Chondrocyte (in vitro differentiated cells): ENCODE results near the gene MUC21. TPM values are rescaled to one million over a fixed set of nuclear protein-coding genes. Genes with fewer than 3 reads are reported as not detected.

Experiments used
- DNase-seq: peaks from one replicate; pipeline ENCODE4 v3.0.0; 2021; ENCODE audit warnings: mixed read lengths, low spot score
- H3K27ac Mint-ChIP-seq: one replicate; pipeline ENCODE4 v1.8.0; 2021; ENCODE audit warnings: mild to moderate bottlenecking, moderate library complexity, mixed read lengths; ENCODE audit not compliant: unreplicated experiment
- H3K27me3 Mint-ChIP-seq: 2 replicates; pipeline ENCODE4 v1.8.0; 2021; ENCODE audit warnings: low read depth, mixed read lengths
- H3K36me3 Mint-ChIP-seq: 2 replicates; pipeline ENCODE4 v1.8.0; 2021; ENCODE audit warnings: low read depth, mixed read lengths
- H3K4me1 Mint-ChIP-seq: 2 replicates; pipeline ENCODE4 v1.8.0; 2021; ENCODE audit warnings: low read depth, mild to moderate bottlenecking, mixed read lengths
- H3K4me3 Mint-ChIP-seq: one replicate; pipeline ENCODE4 v1.8.0; 2021; ENCODE audit warnings: mild to moderate bottlenecking, moderate library complexity, mixed read lengths; ENCODE audit not compliant: unreplicated experiment
- H3K9me3 Mint-ChIP-seq: 2 replicates; pipeline ENCODE4 v1.8.0; 2021; ENCODE audit warnings: low read depth, mixed read lengths
- long read RNA-seq: library from polyadenylated mRNA; stranded (forward); transcript quantifications from one replicate; pipeline ENCODE4 v2.0.0, GENCODE V29; 2021
- total RNA-seq: library from RNA; stranded (reverse); gene quantifications from 3 replicates; pipeline ENCODE4 v1.2.1, GENCODE V29; 2021
- TF ChIP-seq, protein P1 (sequence below): fragments of 200-600 bp; sonication (generic); IDR thresholded peaks from 2 replicates; pipeline ENCODE4 v1.5.0; 2021; ENCODE audit warnings: antibody characterized with exemption, mild to moderate bottlenecking, moderate library complexity

MUC21 gene
- total RNA-seq, result not detected in 3 replicates
- long read RNA-seq, result 0 reads

DNA sequence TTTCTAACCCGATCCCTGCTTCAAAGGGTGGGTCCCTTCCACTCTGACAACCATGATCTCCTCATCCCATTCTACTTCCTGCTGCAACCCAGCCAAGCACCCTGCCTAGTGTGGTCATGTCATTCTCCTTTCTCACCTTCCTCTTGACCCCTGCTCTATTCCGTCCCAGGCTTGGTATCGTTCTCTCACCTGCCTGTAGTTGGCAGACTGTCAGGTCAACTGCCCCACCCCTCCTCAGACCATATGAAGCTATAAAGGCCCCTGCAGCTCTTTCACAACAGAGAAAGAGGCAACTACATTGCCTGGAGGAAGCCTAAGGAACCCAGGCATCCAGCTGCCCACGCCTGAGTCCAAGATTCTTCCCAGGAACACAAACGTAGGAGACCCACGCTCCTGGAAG lies at the start of gene MUC21:
TSS of gene MUC21 (plus strand) at position 280 of the 400 bp plus-strand sequence. CDS start 241 bp downstream, outside the sequence.
- Mint-ChIP-seq H3K27ac (peak within 1 kb of the TSS; percentile 42), H3K4me1 (peaks cover 18% of the 10 kb centered on the region), H3K27me3 (peaks cover 4% of the 10 kb centered on the region), H3K36me3 (no peaks in the 10 kb centered on the region), H3K9me3 (no peaks in the 10 kb centered on the region), H3K4me3 (peak within 1 kb of the TSS; percentile 49)
- TF ChIP-seq, protein P1, sequence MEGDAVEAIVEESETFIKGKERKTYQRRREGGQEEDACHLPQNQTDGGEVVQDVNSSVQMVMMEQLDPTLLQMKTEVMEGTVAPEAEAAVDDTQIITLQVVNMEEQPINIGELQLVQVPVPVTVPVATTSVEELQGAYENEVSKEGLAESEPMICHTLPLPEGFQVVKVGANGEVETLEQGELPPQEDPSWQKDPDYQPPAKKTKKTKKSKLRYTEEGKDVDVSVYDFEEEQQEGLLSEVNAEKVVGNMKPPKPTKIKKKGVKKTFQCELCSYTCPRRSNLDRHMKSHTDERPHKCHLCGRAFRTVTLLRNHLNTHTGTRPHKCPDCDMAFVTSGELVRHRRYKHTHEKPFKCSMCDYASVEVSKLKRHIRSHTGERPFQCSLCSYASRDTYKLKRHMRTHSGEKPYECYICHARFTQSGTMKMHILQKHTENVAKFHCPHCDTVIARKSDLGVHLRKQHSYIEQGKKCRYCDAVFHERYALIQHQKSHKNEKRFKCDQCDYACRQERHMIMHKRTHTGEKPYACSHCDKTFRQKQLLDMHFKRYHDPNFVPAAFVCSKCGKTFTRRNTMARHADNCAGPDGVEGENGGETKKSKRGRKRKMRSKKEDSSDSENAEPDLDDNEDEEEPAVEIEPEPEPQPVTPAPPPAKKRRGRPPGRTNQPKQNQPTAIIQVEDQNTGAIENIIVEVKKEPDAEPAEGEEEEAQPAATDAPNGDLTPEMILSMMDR, result no peak
- no peak for DNase-seq

DNA sequence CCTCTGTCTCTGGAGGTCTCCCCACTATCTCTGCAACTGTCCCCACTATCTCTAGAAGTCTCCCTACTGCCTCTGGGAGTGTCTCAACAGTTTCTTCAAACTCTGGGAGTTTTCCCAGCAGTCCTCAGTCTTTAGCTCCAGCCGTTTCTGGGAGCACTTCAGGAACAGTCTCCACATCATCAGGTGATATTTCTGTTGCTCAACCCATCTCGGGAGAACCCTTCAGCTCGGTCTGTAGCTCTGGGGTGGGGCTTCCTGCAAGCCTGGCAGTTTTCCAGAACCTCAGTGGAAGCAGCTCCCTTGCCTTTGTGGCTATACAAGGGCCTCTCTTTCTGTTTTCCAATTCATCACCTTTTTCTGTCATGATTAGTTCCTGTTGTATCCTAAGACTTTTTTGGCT lies 48.5 kb upstream of the MUC21 start:
- Mint-ChIP-seq H3K27ac (no peak overlapping the region), H3K4me3 (no peak overlapping the region)
- DNase-seq, result no peak

DNA sequence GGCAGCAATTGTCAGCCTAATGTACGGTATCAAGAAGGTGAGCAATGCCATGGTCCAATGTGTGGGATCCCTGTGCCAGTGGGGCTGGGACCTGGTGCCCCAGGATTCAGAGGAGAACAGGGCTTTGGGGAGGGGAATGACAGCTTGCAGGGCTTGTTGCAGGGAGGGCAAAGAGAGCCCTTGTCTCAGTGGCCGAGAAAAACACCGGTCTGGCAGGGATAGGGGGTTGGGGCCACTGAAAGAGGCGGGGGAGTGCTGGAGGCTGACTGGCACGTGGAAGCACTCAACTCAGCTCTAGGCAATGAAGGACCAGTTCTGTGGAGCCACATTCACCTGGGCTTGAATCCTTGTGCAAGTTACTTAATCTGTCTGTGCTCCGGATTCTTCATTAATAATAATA lies 46.3 kb upstream of the MUC21 start:
- no peak overlapping the region for H3K4me3 Mint-ChIP-seq
- no peaks in the 10 kb centered on the region for H3K36me3 Mint-ChIP-seq
- H3K27ac Mint-ChIP-seq, result no peak overlapping the region
- TF ChIP-seq, protein P1, result no peak
- DNase-seq, result no peak
- no peaks in the 10 kb centered on the region for H3K9me3 Mint-ChIP-seq
- H3K27me3 Mint-ChIP-seq, result peaks cover 5% of the 10 kb centered on the region
- H3K4me1 Mint-ChIP-seq, result peaks cover 5% of the 10 kb centered on the region

More for the DNA sequence above, 48.5 kb upstream of the MUC21 start:
- Mint-ChIP-seq H3K27me3 (peaks cover 5% of the 10 kb centered on the region), H3K36me3 (no peaks in the 10 kb centered on the region), H3K9me3 (no peaks in the 10 kb centered on the region), H3K4me1 (no peaks in the 10 kb centered on the region)
- TF ChIP-seq, protein P1, result no peak

DNA sequence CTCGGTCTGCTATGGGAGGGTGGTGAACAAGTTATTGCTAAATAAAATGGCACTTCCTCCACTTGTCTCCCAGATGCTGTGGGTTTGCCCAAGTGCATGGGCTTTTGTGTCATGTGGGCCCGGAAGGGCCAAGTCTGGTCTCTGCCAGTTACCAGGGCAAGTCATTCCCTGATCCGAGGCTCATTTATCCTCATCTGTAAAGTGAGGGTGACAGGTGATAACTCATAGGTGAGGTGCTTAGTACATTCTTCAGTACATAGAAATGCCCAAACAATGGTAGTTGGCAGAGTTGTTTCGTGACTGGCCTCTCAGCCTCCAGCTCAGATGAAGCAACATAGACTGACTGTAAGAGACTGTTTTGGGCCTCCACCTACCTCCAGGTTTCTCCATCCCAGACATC lies 44.8 kb upstream of the MUC21 start:
- Mint-ChIP-seq H3K9me3 (no peaks in the 10 kb centered on the region), H3K36me3 (no peaks in the 10 kb centered on the region), H3K4me3 (no peak overlapping the region), H3K27me3 (peaks cover 5% of the 10 kb centered on the region), H3K27ac (no peak overlapping the region), H3K4me1 (peaks cover 12% of the 10 kb centered on the region)
- DNase-seq, result no peak
- TF ChIP-seq, protein P1, result no peak

DNA sequence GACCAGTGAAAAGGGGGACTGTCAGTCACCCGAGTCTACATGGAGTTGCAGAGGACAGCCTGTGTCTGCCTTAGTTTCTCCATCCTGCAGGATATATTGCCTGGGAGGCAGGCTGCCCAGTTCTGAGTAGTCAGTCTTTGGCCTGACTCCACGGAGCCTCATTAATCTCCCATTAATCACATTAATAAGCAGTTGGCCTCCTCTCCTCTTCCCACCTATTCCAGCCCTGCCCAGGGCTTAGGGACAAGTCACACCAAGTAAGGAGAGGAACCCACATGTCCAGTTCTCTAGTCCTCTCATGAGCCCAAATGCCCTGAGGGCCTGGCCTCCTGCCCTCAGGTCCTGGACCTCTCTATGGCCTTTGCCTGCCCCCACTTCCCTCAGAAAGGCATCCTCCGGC lies 44.0 kb upstream of the MUC21 start:
- Mint-ChIP-seq H3K27ac (no peak overlapping the region), H3K9me3 (no peaks in the 10 kb centered on the region), H3K36me3 (no peaks in the 10 kb centered on the region), H3K27me3 (peaks cover 5% of the 10 kb centered on the region), H3K4me3 (no peak overlapping the region), H3K4me1 (peaks cover 12% of the 10 kb centered on the region)
- TF ChIP-seq, protein P1, result no peak
- DNase-seq, result no peak
